GM12865 (cell line): ENCODE results near the gene NGEF.
"Not testable (repeated sequence)": the region's sequence is repeated elsewhere in the genome, so short reads cannot be mapped to it uniquely, and the experiment has no call there.

ENCODE experiments used
- DNase-seq: peaks from one replicate; pipeline ENCODE4 v3.0.0; 2010; ENCODE audit warnings: low read depth
- H3K4me3 ChIP-seq: 2 replicates; pipeline ENCODE4 v1.5.1; 2011; ENCODE audit warnings: mild to moderate bottlenecking, low read depth, low read length, control low read depth
- TF ChIP-seq, protein P1 (sequence below): IDR thresholded peaks from 2 replicates; pipeline ENCODE4 v1.5.1; 2011; ENCODE audit warnings: low read length, control low read depth, low read depth, inconsistent platforms; ENCODE audit not compliant: insufficient read depth; ENCODE audit errors: missing control alignments

Gene NGEF

DNA sequence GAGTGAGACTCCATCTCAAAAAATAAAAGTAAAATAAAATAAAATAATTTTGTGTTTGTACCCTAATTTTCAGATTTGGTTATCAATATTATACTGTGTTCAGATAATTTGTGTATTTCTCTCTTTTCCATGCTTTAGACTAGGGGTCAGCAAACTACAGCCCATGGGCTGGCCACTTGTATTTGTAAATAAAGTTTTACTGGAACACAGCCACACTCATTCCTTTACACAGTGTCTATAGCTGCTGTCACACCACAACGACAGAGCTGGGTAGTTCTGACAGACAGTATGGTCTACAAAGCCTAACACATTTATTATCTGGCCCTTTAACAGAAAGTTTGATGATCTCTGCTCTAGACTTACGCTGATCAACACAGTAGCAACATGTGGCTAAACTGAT lies 99.2 kb downstream of the NGEF start:
- H3K4me3 ChIP-seq, result no peak overlapping the region
- no peak for DNase-seq
- TF ChIP-seq, protein P1, sequence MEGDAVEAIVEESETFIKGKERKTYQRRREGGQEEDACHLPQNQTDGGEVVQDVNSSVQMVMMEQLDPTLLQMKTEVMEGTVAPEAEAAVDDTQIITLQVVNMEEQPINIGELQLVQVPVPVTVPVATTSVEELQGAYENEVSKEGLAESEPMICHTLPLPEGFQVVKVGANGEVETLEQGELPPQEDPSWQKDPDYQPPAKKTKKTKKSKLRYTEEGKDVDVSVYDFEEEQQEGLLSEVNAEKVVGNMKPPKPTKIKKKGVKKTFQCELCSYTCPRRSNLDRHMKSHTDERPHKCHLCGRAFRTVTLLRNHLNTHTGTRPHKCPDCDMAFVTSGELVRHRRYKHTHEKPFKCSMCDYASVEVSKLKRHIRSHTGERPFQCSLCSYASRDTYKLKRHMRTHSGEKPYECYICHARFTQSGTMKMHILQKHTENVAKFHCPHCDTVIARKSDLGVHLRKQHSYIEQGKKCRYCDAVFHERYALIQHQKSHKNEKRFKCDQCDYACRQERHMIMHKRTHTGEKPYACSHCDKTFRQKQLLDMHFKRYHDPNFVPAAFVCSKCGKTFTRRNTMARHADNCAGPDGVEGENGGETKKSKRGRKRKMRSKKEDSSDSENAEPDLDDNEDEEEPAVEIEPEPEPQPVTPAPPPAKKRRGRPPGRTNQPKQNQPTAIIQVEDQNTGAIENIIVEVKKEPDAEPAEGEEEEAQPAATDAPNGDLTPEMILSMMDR, result no peak

DNA sequence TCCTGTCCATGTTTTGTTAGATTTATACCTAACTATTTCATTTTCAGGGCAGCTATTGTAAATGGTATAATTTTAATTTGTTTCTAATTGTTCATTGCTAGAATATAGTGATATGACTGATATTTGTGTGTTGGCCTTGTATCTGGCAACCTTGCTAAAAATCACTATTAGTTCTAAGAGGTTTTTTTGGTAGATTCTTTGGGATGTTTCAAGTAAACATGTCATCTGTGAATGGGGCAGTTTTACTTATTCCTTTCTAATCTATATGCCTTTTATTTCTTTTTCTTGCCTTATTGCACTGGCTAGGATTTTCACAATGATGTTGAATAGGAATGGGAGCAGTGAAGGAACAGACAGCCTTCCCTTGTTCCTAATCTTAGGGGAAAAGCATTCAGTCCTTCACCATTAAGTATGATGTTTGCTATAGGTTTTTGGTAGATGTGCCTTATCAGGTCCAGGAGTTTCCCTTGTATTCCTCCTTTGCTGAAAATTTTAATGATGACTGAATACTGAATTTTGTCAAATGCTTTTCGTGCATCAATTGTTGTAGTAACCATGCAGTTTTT lies 101.3 kb downstream of the NGEF start:
- H3K4me3 ChIP-seq, result no peak overlapping the region
- TF ChIP-seq, protein P1, result no peak
- DNase-seq, result no peak

DNA sequence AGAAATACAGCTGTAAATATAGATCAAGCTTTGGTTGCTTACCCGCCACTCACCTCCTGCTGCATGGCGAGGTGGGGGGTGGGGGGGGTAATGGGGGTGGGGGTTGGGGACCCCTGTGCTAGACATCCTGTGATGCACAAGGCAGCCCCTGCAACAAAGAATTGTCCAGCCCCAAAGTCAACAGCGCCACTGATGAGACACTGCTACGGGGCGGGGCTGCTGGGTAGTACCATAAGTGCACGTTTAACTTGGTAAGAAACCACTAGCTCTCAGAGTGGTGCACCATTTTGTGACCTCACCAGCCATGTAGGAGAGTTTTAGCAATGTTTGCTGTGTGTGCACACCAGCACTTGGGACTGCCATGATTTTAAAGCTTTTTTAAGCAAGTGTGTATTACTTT lies 102.7 kb downstream of the NGEF start:
- no peak for DNase-seq
- H3K4me3 ChIP-seq, result no peak overlapping the region
- TF ChIP-seq, protein P1, result no peak

DNA sequence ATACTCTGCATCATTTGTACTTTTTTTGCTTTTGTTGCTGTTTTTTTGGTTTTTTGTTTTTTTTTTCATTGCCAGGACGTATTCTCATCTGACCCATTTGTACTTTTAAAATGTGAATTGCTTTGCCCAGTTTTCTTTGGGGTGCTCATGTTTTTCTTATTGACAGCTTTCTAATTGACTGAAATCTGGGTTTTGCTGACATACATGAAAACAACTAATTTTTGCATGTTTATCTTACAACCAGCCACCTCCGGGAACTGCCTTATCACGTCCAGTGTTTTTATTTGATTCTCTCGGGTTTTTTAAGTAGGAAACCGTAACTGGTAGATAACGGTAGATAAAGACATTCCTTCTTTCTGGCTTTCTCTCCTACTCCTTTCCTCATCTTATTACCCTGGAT lies 104.4 kb downstream of the NGEF start:
- no peak for DNase-seq
- TF ChIP-seq, protein P1, result no peak
- H3K4me3 ChIP-seq, result no peak overlapping the region

DNA sequence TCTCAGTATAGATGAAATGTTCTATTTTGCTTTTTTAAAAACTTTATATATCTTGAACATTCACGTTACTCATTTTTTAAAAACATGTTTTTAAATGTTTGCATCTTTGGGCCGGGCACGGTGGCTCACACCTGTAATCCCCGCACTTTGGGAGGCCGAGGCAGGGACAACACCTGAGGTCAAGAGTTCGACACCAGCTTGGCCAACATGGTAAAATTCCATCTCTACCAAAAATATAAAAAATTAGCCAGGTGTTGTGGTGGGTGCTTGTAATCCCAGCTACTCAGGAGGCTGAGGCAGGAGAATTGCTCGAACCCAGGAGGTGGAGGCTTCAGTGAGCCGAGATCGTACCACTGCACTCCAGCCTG lies 105.4 kb downstream of the NGEF start:
- not testable (repeated sequence) for H3K4me3 ChIP-seq, DNase-seq

DNA sequence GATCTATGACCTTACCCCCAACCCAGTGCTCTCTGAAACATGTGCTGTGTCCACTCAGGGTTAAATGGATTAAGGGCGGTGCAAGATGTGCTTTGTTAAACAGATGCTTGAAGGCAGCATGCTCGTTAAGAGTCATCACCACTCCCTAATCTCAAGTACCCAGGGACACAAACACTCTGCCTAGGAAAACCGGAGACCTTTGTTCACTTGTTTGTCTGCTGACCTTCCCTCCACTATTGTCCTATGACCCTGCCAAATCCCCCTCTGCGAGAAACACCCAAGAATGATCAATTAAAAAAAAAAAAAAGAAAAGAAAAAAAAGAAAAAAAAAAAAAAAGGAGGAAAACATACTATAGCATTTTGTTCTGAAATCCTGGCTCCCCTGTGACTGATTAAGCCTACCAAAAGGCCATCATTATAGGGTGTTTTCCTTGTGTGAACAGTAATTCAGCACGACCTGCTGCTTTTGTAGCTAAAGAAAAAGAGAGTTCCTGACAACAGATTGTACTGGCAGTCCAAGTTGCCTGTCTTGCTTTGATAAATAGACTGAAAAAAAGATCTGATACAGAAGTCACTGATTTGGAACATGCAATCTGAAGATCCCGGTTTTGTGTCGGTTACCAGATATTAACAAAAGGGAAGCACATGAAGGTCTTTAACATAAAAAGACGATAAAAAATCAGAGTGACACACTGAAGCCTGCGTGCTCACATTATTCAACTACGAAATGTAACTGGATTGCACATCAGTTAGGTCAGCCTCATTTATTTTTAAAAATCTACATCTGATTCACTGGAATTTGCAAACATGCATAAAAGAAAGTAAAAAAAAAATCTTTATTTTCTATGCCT lies 106.0 kb downstream of the NGEF start:
- not testable (repeated sequence) for DNase-seq, H3K4me3 ChIP-seq

DNA sequence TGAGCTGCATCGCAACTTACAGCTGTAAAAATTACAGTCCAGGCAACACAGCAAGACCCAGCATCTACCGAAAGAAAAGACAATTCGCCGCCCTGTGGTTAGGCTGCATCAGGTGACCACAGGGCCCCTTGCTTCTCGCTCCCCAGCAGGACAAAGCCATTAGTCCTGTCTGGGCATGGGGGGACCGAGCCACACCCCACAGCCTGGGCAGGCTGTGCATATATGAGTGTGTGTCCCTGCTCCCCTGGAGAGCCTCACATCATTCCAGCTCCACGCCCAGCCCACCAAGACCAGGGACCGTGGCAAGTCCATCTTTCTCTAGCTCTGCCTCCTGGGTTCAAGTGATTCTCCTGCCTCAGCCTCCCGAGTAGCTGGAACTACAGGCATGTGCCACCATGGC lies 109.1 kb downstream of the NGEF start:
- no peak overlapping the region for H3K4me3 ChIP-seq
- TF ChIP-seq, protein P1, result no peak
- DNase-seq, result no peak
